ENCODE data around the gene TMEM167B.

DNA sequence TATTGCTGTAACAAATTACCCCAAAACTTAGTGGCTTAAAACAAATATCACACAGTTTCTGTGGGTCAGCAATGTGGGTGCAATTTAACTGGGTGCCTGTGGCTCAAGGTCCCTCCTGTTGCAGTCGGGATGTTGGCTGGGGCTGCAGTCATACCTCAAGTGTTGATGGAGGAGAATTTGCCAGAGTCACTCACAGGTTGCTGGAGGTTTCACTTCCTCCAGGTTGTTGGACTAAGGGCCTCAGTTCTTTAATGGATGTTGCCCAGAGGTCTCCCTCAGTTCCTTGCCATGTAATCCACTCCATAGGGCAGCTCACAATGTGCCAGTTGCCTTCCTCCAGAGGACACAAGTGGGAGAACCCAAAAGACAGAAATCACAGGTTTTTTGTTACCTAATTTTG is 12.2 kb upstream of the TMEM167B start:
- TF ChIP-seq POLR2A (IDR thresholded peaks at IDR 0.05; ENCODE audit: low read depth, low read length) (no peak), POLR2AphosphoS5 (IDR thresholded peaks at IDR 0.05; ENCODE audit: low read depth, low read length) (no peak), TAF1 (IDR thresholded peaks at IDR 0.05; ENCODE audit: low read depth, low read length) (no peak), SPI1 (IDR thresholded peaks at IDR 0.05; ENCODE audit: low read depth, low read length) (peak; percentile 95)
